Thoracic aorta (tissue), 2 donors: Measurements from ENCODE around the gene NPAS3. TPM values are rescaled to one million over a fixed set of nuclear protein-coding genes. Genes with fewer than 3 reads are reported as not detected.

ENCODE experiments used
- ATAC-seq: fragments of 150-250 bp; one replicate; pipeline ENCODE4 v1.8.0; 2017; ENCODE audit warnings: low read depth; ENCODE audit not compliant: insufficient number of reproducible peaks, low FRiP score
- DNase-seq: peaks from one replicate; pipeline ENCODE4 v3.0.0-alpha.2; 2020; ENCODE audit warnings: low spot score
- H3K27ac ChIP-seq, 2 donors: fragments of 200-600 bp; sonication (generic); 1 replicate in 1 of 2; 2 replicates in 1 of 2; pipeline ENCODE4 v1.5.1; 2016; ENCODE audit warnings: mild to moderate bottlenecking in 2 of 2, moderate library complexity in 2 of 2
- H3K27me3 ChIP-seq: fragments of 200-600 bp; sonication (generic); replicated peaks from 2 replicates; pipeline ENCODE4 v1.6.0; 2016; ENCODE audit warnings: mild to moderate bottlenecking; ENCODE audit not compliant: insufficient read depth
- H3K36me3 ChIP-seq: fragments of 200-600 bp; sonication (generic); one replicate; pipeline ENCODE4 v1.5.1; 2016
- H3K4me1 ChIP-seq, 2 donors: fragments of 200-600 bp; sonication (generic); 1 replicate in 1 of 2; 2 replicates in 1 of 2; pipeline versions ENCODE4 v1.5.1 to v1.6.0; 2016; ENCODE audit warnings: low read depth in 2 of 2, mild to moderate bottlenecking in 1 of 2; ENCODE audit not compliant: control insufficient read depth in 1 of 2
- H3K4me3 ChIP-seq: fragments of 200-600 bp; sonication (generic); 2 replicates; pipeline ENCODE4 v1.5.1; 2016; ENCODE audit warnings: mild to moderate bottlenecking
- H3K9me3 ChIP-seq: fragments of 200-600 bp; sonication (generic); 2 replicates; pipeline ENCODE4 v1.5.1; 2016
- CTCF ChIP-seq: fragments of 200-600 bp; sonication (generic); IDR thresholded peaks from one replicate; pipeline ENCODE4 v1.5.1; 2019; ENCODE audit warnings: antibody characterized with exemption
- total RNA-seq, 2 donors: library from RNA; depleted of rRNA; stranded (reverse); fragments of >200 nt; gene quantifications; one replicate each; pipeline versions ENCODE4 v1.1.0 to v1.2.3, GENCODE V29; 2016

Gene NPAS3
- total RNA-seq, 2 donors from 2014 or later = 1.1 TPM; not detected in 1

GRCh38 chr14:33730156-33730555 lies 791.5 kb downstream of the NPAS3 start:
- no peak for ATAC-seq
- H3K36me3 ChIP-seq = no peaks in the 10 kb centered on the region
- H3K27ac ChIP-seq = no peak overlapping the region
- H3K4me1 ChIP-seq = no peaks in the 10 kb centered on the region
- no peaks in the 10 kb centered on the region for H3K9me3 ChIP-seq
- no peak for TF ChIP-seq CTCF
- no peak overlapping the region for H3K4me3 ChIP-seq
- H3K27me3 ChIP-seq = no peaks in the 10 kb centered on the region
- no peak for DNase-seq

DNA sequence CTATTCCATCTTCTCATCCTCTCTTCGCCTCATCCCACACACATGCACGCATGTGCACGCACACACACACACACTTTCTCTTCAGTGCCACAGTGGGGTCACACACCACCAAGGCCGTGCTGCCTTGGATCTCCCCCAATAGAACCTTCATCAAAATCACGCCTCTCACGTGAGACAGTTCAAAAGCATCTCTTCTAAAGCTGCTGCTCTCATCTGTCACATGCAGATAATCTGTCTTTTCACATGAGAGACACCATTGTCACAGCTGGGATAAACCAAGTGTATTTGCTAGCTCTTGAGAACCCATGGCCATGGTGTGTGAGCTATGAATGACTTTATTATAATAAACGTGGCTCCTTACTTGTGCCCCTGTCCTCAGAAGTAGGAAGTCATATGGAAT lies 793.5 kb downstream of the NPAS3 start:
- no peaks in the 10 kb centered on the region for H3K4me1 ChIP-seq
- ATAC-seq (no peak), DNase-seq (no peak)
- H3K36me3 ChIP-seq = no peaks in the 10 kb centered on the region
- TF ChIP-seq CTCF = no peak
- H3K4me3 ChIP-seq = no peak overlapping the region
- H3K27me3 ChIP-seq = no peaks in the 10 kb centered on the region
- no peaks in the 10 kb centered on the region for H3K9me3 ChIP-seq
- H3K27ac ChIP-seq = no peak overlapping the region

DNA sequence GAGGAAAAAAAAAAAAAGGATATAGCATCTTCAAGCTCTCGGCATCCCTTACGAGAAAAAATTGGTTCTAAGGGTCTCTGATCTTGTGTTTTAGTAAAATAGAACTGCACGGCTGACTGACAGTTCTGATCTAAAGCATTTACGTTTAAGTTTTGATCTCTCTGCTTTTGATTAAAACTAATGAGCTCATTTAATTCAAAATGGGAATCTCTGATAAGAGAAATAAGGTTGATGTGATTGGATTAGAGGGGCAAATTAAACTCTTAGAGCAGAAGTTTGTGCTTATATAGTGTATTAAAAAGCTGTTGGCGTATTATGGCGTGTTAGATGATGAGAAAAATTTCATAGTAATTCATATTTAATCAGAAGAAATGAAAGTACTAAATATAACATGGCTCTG lies 794.6 kb downstream of the NPAS3 start:
- H3K9me3 ChIP-seq = no peaks in the 10 kb centered on the region
- no peak overlapping the region for H3K4me3 ChIP-seq
- no peaks in the 10 kb centered on the region for H3K36me3 ChIP-seq
- H3K4me1 ChIP-seq = no peaks in the 10 kb centered on the region
- no peak for DNase-seq
- no peak overlapping the region for H3K27ac ChIP-seq
- TF ChIP-seq CTCF = no peak
- no peaks in the 10 kb centered on the region for H3K27me3 ChIP-seq
- no peak for ATAC-seq

- Histone ChIP-seq H3K27me3 (no peaks in the 10 kb centered on the region), H3K36me3 (no peaks in the 10 kb centered on the region), H3K4me1 (no peaks in the 10 kb centered on the region), H3K9me3 (no peaks in the 10 kb centered on the region), H3K4me3 (no peak overlapping the region), H3K27ac (no peak overlapping the region)
- ATAC-seq = no peak
- DNase-seq = no peak
- no peak for TF ChIP-seq CTCF
These were observed 795.0 kb downstream of the NPAS3 start for GRCh38 chr14:33733721-33734120.

GRCh38 chr14:33734387-33734786 lies 795.7 kb downstream of the NPAS3 start:
- no peak overlapping the region for H3K27ac ChIP-seq
- H3K36me3 ChIP-seq = no peaks in the 10 kb centered on the region
- no peaks in the 10 kb centered on the region for H3K27me3 ChIP-seq
- DNase-seq = no peak
- no peak for ATAC-seq
- TF ChIP-seq CTCF = no peak
- no peak overlapping the region for H3K4me3 ChIP-seq
- H3K9me3 ChIP-seq = no peaks in the 10 kb centered on the region
- no peaks in the 10 kb centered on the region for H3K4me1 ChIP-seq
